NCI-H2196 treated with DMSO at 0.1 percent for 48 hours (cell line): Measurements from ENCODE around the gene PAGR1.
"Not testable (repeated sequence)": the region's sequence is repeated elsewhere in the genome, so short reads cannot be mapped to it uniquely, and the experiment has no call there.

Experiments used
- DNase-seq: peaks from one replicate; lab custom pipeline; 2025; ENCODE audit not compliant: unreplicated experiment; lab: John Stamatoyannopoulos, UW

The PAGR1 gene

GRCh38 chr16:29791845-29792807 is 23.8 kb upstream of the PAGR1 start:
- no peak for DNase-seq

- DNase-seq: not testable (repeated sequence)
Observed at GRCh38 chr16:29793153-29793552, 22.8 kb upstream of the PAGR1 start.

GRCh38 chr16:29794231-29794710 is 21.7 kb upstream of the PAGR1 start:
- DNase-seq: no peak

- DNase-seq: no peak
Observed at GRCh38 chr16:29802416-29802935, 13.5 kb upstream of the PAGR1 start.

- no peak for DNase-seq
Observed at GRCh38 chr16:29804020-29804419, 11.9 kb upstream of the PAGR1 start.

- DNase-seq: peak; percentile 58
Observed at GRCh38 chr16:29804455-29805231, 11.3 kb upstream of the PAGR1 start.

GRCh38 chr16:29805232-29806098 is 10.5 kb upstream of the PAGR1 start:
- DNase-seq: peak; percentile 99

GRCh38 chr16:29806099-29806579 is 9.8 kb upstream of the PAGR1 start, which contains the start of gene MAZ:
TSS of gene MAZ (plus strand) at chr16:29806529. CDS start at chr16:29806702, 173 bp downstream.
- peak; percentile 96 for DNase-seq

GRCh38 chr16:29806641-29807425 is 9.1 kb upstream of the PAGR1 start:
- DNase-seq: peak; percentile 52

GRCh38 chr16:29807426-29808218 is 8.3 kb upstream of the PAGR1 start:
- DNase-seq: peak; percentile 68

GRCh38 chr16:29808219-29808900 is 7.6 kb upstream of the PAGR1 start:
- DNase-seq: no peak

GRCh38 chr16:29809031-29809747 is 6.8 kb upstream of the PAGR1 start:
- no peak for DNase-seq

- DNase-seq: no peak
Observed at GRCh38 chr16:29809850-29810698, 5.9 kb upstream of the PAGR1 start.

GRCh38 chr16:29810699-29811169 is 5.2 kb upstream of the PAGR1 start:
- DNase-seq: no peak

- peak; percentile 90 for DNase-seq
Observed at GRCh38 chr16:29811170-29811895, 4.6 kb upstream of the PAGR1 start.
